Hematopoietic multipotent progenitor cell treated with erythropoietin and hydrocortisone succinate and interleukin-3 and kit ligand, for 15 days (in vitro differentiated cells): ENCODE data around the gene SLC18B1.
"Not testable (repeated sequence)": the region's sequence is repeated elsewhere in the genome, so short reads cannot be mapped to it uniquely, and the experiment has no call there.

ENCODE experiments used
- DNase-seq: peaks from one replicate; pipeline ENCODE4 v3.0.0-alpha.2; 2015; ENCODE audit warnings: low spot score

The SLC18B1 gene

DNA sequence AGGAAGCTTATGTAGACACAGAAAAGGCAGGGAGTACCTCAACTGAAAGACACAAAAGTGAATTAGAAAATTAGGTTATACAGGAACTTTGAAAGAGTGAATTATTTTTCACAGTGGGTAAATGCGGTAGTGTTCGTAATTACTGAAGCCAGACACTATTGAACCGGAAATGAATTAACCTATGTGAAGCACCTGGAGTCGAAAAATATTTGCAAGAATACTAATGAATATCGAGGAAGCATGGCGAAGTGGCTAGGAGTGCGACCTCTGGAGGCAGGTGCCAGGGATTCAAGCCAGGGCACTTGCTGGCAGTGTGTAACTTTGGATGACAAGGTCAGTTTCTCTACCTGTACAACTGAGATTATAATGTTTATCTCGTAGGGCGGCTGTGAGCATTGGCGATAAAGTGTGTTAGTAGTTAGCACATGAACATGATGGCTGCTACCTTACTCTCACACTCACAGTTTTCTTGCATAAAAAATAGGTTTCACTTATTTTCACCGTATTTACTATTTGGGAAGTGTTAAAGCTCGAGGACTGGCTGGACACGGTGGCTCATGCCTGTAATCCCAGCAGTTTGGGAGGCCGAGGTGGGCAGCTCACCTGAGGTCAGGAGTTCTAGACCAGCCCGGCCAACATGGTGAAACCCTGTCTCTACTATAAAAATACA, 567 bp upstream of the SLC18B1 start:
- DNase-seq: peak; percentile 93

DNA sequence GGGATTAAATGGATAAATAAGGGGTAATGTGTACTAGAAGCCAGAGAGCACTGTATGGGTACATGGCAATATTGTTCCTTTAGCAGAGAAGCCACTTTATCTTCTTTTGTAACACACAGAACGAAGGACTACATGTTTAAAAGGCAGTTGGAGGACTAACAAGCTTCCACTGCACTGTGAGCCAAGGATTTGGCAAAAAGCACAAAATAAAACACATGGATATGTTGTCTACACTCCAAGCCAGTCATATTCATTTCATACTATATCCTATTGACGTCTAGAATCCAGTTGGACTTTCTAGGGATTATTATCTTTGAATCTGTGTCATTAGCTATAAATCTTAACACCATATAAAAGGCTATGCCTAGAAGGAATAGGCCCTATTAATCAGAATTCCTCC, 3.0 kb downstream of the SLC18B1 start:
- no peak for DNase-seq

DNA sequence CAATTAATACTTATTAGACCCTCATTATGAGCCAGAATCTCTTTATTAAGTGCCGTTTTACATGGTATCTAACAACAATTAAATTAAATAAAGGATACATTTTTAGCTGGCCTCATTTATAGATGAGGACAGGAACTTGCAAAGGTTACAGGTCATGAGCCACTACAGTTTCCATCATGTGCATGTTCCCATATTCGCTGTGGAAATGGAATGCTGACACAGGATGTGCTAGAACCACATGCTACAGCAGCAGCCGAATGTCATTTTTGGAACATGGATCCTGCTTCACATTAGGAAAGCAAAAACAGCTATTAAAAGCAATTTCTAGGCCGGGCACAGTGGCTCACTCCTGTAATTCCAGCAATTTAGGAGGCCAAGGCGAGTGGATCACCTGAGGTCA, 5.9 kb downstream of the SLC18B1 start:
- no peak for DNase-seq

DNA sequence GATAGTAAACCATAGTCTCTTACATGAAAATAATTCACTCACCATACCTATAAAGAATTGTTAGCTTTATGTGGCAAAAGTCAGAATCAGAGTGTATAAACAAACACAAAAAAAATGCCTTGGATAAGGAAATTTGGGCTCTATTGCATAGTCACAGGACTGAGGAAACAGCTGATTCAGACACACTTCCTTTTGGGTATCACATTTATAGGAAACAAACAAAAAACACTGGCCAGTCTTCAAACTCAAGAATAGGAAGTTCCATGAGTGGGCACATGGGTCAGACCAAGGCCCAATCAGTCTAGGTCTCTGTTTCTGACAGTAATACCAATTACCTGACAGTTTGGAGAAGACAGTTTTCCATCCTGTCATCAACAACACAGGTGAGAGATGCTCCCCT, 8.0 kb downstream of the SLC18B1 start:
- no peak for DNase-seq

DNA sequence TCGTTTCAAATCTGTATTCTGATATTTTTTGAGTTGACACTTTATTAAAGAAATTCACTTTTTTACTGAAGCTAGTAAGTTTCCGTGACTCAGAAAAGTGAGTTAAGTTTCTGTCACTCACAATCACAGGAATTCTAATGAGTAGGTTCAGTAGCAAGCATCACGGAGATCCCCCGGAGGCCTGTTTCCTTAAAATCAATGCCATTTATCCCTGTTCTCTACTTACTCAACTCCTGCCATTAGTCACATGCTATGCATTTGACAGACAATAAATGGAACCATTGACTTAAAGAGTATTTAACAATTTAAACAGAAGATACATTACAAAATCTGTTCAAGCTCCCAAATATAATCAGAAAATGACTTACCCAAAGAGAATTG, 9.1 kb downstream of the SLC18B1 start:
- no peak for DNase-seq

DNA sequence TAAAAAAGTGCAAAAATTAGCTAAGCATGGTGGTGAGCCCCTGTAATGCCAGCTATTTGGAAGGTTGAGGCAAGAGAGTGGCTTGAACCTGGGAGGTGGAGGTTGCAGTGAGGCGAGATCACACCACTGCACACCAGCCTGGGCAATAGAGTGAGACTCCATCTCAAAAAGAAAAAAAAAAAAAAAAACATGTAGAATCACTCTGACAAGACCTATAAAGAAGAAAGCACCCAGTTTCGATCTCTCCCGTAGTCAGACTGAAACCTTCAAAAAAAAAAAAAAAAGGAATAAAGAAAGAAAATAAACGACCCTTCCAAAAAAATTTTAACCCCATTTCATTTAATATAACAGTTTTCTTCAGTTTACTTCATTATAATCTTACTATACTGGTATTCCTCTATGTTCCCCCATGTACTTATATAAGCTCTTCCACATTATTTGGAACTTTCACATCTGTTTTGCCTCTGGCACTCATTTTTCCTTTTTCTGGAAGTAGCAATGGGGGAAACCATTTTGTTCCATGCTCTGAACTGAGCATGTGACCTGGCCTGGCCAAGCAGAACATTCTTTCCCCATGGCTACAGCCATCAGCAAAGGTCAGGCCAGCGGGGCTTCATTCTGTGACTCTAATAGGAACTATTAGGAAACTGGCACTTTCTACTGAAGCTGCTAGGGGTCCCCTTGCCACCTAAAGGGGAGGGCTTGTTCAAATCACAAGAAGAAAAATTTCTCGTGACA, 9.6 kb downstream of the SLC18B1 start:
- DNase-seq: no peak

DNA sequence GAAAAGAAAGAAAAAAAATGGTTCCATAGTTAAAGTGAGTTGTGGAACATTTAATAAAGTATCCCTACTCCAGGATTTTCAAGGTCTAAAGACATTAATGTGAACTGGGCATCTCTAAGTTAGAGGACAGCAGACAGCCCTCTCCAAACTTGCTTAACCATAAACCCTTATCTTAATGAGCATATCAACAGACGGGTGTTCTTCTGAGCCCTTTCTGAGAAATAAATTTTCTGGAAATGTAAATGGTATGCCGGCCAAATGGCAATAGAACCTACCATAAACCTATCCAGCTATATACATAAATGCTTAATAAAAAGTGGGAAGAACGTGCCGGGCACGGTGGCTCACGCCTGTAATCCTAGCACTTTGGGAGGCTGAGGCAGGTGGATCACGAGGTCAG, 12.5 kb downstream of the SLC18B1 start:
- peak; percentile 39 for DNase-seq

DNA sequence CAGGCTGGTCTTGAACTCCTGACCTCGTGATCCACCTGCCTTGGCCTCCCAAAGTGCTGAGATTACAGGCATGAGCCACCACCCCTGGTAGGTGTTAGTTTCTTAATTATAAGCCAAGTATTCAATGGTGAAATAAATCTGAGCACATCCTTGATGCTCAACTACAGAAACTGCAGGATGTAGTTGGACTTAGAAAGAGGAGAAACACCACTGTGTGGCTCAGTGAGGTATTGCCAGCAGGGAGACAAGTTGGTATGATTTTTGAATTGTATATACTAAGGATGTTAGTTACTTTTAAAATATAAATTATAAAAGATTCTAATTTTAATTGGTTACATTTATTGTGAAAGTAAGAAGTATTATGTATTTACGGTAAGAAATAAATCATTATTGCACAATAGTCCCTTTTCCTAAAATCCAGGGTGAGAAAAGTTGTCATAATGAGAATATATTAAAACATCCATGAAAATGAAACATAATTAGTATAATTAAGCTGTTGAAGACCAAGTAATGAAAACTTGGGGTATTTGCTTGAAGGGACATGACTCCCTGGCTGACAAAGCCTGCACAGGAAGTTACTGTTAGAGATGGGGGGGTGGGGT, 17.6 kb downstream of the SLC18B1 start:
- DNase-seq: no peak

DNA sequence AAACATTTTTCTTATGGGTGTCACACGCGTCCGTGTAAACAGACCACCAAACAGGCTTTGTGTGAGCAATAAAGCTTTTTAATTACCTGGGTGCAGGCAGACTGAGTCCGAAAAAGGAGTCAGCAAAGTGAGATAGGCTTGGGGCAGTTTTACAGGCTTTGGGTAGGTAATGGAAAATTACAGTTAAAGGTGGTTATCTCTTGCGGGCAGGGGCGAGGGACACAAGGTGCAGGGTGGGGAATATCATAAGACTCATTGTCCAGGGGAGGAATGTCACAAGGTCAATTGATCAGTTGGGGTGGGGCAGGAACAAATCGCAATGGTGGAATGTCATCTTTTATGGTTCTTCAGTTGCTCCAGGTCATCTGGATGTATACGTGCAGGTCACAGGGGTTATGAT, 20.6 kb downstream of the SLC18B1 start:
- not testable (repeated sequence) for DNase-seq

DNA sequence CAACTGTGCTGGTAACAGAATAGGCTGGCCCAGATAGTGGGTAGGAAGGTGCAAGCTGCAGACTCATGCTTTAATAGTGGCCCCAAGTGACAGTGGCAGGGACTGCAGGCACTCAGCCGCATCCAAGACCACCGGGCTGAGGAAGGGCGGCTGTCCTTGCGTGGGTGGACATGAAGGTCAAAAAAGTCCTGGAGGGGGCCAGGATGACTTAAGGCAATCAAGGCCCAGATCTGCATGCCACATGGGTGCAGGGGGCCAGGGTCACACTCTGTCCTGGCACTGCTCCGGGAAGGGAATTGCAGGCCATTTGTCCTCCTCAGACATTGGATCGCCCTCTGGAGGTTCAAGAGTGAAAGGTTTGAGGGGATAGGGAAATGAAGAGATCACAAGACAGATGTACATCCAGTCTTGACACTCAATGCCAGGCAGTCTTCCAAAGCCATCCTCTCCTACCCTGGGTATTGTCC, 30.4 kb downstream of the SLC18B1 start:
- DNase-seq: peak; percentile 42

DNA sequence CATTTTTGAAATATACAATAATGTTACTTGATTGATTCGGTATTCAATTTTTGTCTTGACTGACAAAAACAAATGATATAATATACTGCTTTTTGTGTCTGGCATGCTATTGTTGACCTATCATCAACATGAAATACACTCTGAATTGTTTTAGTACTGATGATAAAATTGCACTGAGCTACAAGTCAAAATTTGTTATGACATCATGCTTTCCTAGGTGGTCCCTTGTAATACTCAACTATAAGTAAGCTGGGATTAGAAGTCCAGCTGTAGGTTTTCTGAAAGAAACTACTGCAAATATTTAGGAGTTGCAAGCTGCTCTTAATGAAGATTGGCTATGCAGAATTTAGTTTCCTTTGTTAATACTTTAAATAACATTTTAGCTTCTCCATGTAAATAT, 32.9 kb downstream of the SLC18B1 start:
- DNase-seq: no peak

DNA sequence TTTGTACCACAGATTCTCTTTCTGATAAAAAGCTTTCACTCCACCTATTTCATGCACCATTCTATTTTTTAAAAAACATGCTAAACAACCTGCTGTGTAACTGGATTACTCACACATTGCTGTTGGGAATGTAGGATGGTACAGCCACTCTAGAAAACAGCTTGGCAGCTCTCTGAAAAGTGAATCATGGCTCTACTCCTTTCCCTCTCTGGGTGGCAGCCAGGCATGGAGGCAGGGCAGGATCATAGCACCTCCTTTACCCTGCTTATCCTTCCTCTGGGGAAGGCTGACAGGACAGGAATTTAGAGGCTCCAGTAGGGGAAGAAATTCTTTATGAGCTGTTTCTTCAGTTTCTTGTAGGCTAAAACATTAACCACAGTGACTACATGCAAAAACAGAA, 34.1 kb downstream of the SLC18B1 start:
- no peak for DNase-seq

DNA sequence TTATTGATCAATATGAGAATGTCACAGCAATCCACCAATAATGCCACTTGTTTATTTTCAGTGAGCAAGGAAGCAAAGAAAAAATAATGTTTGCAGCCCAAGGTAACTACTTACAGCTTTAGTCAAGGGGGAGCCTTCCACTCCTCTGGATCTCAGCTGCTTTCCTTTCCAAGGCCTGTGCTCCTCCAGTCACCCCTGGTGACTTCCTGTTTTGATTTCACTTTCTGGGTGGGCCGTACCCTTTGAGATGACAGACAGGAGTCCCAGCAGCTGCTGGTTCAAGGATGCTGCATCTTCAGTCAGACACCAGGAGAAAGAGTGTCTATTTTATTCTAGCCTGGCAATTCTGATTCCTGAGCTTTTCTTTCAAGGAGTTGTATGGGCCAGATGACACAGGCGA, 35.2 kb downstream of the SLC18B1 start:
- no peak for DNase-seq

DNA sequence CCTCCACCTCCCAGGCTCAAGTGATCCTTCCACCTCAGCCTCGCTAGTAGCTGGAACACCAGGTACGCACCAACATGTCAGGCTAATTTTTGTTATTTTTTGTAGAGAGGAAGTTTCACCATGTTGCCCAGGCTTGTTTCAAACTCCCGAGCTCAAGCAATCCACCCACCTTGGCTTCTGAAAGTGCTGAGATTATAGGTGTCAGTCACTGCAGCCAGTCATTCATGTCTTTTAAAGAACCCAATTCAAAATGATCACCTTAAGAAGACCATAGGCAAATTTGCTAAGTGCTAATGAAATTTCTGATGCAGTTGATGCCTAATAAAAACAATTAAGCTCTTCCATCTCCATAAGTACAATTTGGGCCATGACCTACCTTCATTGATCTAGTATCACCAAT, 38.2 kb downstream of the SLC18B1 start:
- DNase-seq: no peak

DNA sequence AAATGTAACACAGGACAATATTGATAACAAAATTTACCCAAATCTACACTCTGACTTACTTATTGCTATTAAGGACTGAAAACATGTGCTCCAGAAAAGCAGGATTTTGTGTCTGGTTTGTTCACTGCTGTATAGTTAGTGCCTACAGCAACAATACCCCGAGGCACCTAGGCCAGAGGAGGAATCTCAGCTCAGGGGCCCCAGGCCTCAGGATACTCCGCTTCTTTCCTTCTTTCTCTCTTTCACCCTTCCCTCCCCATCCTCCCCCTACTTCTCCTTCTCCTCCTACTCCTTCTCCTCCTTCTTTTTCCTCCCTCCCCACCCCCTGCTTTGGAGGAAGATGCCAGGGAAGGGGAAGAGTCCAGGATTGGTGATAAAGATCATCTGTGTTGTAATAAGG, 39.7 kb downstream of the SLC18B1 start:
- DNase-seq: no peak

DNA sequence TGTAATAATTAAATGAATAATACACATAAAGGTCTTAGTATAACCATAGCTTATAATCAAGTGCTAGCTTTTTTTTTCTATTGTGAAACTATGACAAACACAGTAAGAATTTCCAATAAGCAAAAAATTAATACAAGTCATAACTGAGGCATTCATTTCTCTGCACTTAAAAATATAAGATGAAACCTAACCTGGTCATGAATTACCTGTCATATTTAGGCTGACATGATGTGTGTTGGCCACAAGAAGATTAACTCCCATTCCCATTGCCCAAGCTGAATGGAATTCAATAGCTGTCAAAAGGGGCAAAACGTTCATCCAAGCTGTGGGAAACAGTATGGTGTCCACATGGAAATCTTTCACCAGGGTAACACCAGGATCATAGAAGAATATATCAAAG, 46.2 kb downstream of the SLC18B1 start:
- no peak for DNase-seq

DNA sequence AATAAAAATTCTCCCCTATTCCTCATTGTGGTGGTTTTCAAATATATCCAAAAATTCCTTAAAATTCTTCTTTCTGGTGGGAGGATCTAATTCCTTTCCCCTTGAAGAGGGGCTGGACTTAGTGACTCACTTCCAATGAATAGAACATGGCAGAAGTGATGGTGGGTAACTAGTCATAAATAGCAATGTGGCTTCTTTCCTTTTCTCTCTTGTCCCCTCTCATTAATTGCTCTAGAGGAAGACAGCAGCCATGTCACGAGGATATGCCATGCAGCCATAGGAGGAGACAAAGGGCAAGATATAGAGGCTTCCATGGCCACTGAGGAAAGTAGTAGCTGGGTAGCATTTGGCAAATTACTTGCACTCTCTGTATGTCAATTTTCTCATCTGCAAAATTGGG, 46.6 kb downstream of the SLC18B1 start:
- no peak for DNase-seq

DNA sequence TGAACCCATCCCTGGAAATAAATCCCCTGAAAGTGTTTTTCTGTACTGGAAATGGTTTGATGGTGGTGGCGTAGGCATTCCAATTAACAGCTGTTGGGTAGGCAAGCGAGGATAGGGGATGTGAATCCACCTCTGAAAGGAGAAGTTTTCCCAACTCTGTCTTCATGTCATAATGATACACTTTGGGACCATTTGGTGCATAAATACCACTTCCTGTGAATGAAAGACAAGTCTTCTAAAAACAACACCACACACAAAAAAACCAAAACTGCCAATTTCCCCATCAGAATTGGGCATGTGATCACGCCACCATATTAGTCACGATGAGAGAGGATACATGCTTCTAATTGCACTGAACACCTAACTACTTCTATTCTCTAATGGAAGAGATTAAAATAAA, 47.1 kb downstream of the SLC18B1 start:
- DNase-seq: no peak

DNA sequence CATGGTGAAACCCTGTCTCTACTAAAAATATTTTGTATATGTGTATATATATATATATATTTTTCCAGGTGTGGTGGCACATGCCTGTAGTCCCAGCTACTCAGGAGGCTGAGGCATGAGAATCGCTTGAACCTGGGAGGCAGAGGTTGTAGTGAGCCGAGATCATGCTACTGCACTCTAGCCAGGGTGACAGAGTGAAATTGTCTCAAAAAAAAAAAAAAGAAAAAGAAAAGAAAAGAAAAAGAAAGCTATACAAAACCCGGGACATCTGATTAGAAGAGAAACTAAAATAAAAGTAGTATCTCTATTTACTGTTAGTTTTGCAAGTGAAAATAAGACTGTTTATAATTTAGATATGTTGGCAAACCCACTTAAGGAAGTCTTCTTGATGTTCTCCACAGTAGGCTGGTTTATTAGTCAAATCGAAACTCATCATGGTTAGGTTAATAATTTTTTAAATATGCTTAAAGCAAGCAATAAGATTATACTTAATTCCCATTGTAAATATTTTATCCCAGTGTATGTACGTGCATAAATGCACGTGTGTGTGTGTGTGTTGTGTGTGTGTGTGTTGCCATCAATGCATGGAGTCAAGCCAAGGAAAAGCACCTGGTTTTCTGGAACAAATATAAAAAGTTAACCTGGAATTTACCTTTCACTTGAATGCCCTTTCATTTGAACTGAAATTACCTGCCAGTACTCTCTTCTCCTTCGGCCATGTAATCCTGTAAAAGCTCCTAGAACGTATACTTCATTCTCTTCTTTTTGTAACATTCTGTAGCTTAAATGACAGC, 47.8 kb downstream of the SLC18B1 start:
- DNase-seq: no peak

DNA sequence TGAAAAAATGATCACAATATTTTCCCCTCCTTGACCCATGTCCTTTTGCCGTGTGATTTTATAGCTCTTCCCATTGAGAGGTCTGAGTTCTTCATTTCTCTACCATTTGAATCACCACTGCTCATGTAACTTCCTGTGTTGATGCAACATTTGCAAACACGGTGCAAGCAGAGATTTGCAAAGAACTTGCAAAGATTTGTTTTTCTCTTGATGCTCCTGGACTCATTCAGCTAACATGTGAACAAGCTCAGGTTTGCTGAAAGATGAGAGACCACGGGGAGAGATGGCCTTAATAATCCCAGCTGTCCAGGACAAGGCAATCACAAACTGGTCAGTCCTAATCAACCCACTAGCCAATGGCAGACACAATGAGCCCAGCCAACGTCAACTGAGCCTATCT, 49.3 kb downstream of the SLC18B1 start:
- DNase-seq: no peak

DNA sequence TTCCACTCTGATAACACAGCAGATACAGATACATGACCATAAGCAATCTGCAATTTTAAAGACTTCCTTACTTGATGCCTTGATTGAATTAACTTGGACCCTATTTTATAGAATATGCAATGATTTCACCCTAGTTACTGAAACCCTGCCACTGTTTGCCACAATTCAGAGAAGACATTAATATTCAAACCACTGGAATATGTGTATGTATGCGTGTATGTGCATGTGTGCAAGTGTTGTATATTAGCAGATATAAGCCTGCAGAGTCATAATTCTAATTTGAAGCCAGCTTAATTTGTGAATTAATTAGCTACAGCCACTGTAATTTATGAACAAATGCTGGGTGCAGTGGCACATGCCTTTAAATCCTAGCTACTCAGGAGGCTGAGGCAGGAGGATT, 50.0 kb downstream of the SLC18B1 start:
- no peak for DNase-seq

DNA sequence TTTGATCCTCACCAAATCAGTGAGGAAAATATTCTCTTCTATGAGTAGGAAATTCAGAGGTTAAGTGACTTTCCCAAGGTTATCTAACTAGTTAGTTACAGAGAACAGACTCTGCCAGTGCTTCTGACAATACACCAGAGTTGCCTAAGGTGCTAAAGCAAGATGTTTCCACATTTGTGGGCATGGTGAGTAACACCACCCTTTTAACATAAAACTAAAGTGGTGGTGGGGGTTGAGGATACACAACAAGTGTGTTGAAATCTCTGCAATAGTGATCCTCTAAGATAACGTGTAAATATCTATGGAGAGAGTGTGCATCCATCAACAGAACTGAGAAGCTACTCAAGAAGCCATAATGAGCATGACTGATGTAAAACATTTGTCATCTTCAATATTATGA, 52.4 kb downstream of the SLC18B1 start:
- no peak for DNase-seq

DNA sequence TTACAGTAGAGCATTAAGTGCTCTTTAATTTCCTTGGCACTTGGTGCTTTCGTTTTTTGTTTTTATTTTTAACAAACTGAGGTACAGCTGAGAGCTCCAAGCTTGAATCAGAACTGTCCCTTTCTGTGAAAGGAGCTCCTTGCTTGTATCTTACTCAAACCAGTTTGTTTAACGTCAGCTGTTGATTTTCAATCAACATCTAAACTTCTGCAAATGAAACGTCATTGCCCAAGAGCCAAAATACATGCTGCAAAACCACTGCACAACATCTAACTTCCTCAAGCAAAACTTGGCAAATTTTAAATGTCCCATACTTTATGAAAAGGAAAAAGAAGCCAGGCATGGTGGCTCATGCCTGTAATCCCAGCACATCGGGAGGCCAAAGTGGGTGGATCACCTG, 55.9 kb downstream of the SLC18B1 start:
- DNase-seq: no peak
